SKM-1 (cell line): ENCODE measurements around the gene GARIN1A.
"Not testable (repeated sequence)": the region's sequence is repeated elsewhere in the genome, so short reads cannot be mapped to it uniquely, and the experiment has no call there.

Experiments
- DNase-seq: peaks from one replicate; lab custom pipeline; 2025; ENCODE audit not compliant: unreplicated experiment; lab: John Stamatoyannopoulos, UW

Gene GARIN1A

GRCh38 chr7:128681794-128682537 lies 9.9 kb downstream of the GARIN1A start:
- no peak for DNase-seq

GRCh38 chr7:128683270-128683669 lies 11.2 kb downstream of the GARIN1A start:
- DNase-seq: not testable (repeated sequence)

- not testable (repeated sequence) for DNase-seq
These were observed 11.6 kb downstream of the GARIN1A start for GRCh38 chr7:128683738-128684137.

GRCh38 chr7:128687131-128687530 lies 15.0 kb downstream of the GARIN1A start:
- DNase-seq: no peak

- no peak for DNase-seq
These were observed 16.4 kb downstream of the GARIN1A start for GRCh38 chr7:128688492-128688891.

GRCh38 chr7:128689161-128689935 lies 17.3 kb downstream of the GARIN1A start:
- DNase-seq: not testable (repeated sequence)

- no peak for DNase-seq
These were observed 19.1 kb downstream of the GARIN1A start for GRCh38 chr7:128691227-128691626.

- DNase-seq: no peak
These were observed 20.7 kb downstream of the GARIN1A start for GRCh38 chr7:128692623-128693270.

GRCh38 chr7:128693373-128694015 lies 21.4 kb downstream of the GARIN1A start:
- no peak for DNase-seq

GRCh38 chr7:128694738-128695137 lies 22.6 kb downstream of the GARIN1A start:
- DNase-seq: no peak

GRCh38 chr7:128697302-128697905 lies 25.3 kb downstream of the GARIN1A start:
- DNase-seq: no peak

- DNase-seq: no peak
These were observed 27.2 kb downstream of the GARIN1A start for GRCh38 chr7:128699196-128699712.

- DNase-seq: no peak
These were observed 27.8 kb downstream of the GARIN1A start for GRCh38 chr7:128699895-128700294.

- no peak for DNase-seq
These were observed 29.1 kb downstream of the GARIN1A start for GRCh38 chr7:128701062-128701785.

- no peak for DNase-seq
These were observed 31.6 kb downstream of the GARIN1A start for GRCh38 chr7:128703609-128704241.

GRCh38 chr7:128705891-128706333 lies 33.8 kb downstream of the GARIN1A start:
- DNase-seq: no peak

- no peak for DNase-seq
These were observed 35.7 kb downstream of the GARIN1A start for GRCh38 chr7:128707752-128708151.

GRCh38 chr7:128708235-128708634 lies 36.1 kb downstream of the GARIN1A start:
- no peak for DNase-seq

GRCh38 chr7:128708824-128709223 lies 36.7 kb downstream of the GARIN1A start:
- no peak for DNase-seq
